Bronchial epithelial cell (primary cell): ENCODE results near the gene CANX. TPM values are rescaled to one million over a fixed set of nuclear protein-coding genes. Genes with fewer than 3 reads are reported as not detected.

Experiments
- DNase-seq: peaks from one replicate; pipeline ENCODE4 v3.0.0-alpha.2; 2010; ENCODE audit warnings: low read depth
- FAIRE-seq: peaks from 2 replicates; lab custom pipeline; 2011; peaks lifted over from hg19 to GRCh38; lab: Jason Lieb, UNC
- H3K27me3 ChIP-seq: 2 replicates; pipeline ENCODE4 v1.5.1; 2011; ENCODE audit warnings: low read length; ENCODE audit not compliant: control insufficient read depth, insufficient read depth
- H3K36me3 ChIP-seq: 2 replicates; pipeline ENCODE4 v1.5.1; 2011; ENCODE audit warnings: low read length; ENCODE audit not compliant: control insufficient read depth, insufficient read depth
- H3K4me3 ChIP-seq: 2 replicates; pipeline ENCODE4 v1.5.1; 2011; ENCODE audit warnings: mild to moderate bottlenecking, low read depth, low read length, control low read depth
- total RNA-seq: library from RNA; depleted of rRNA; stranded (reverse); fragments of >200 nt; gene quantifications from 2 replicates; pipeline ENCODE4 v1.2.1, GENCODE V29; 2014
- TF ChIP-seq, protein P1 (sequence below): IDR thresholded peaks from 2 replicates; pipeline ENCODE4 v1.5.1; 2011; ENCODE audit warnings: mild to moderate bottlenecking, moderate library complexity, low read length, control low read depth, inconsistent platforms; ENCODE audit not compliant: insufficient read depth, severe bottlenecking

CANX gene
- total RNA-seq, 1 donor from 2014 or later: 925 TPM

DNA sequence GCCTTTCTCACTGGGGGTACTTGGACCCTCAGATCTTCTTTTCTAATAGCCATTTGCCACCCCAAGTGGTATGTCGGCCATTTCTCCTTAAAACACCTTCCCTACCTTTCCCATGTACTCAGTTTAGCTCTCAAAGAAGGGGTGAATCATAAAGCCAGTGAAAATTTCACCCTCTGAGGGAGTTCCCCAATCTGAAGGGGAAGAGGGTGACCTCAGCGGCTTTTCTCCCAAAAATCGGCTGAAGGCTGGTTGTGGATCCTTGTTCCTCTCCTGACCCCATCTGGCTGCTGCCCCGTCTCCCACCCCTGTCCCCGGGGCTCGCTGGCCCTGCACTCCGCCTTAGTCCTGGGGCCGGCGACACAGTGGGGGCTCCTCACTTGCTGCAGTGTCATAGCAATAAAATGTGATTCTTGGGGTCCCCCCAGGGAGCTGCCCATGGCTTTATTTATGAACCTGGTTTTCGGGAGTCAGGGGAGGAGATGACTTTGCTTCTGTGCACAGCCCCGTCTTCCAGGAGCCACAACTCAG lies 77.7 kb downstream of the CANX start:
- DNase-seq (no peak), FAIRE-seq (no peak)
- H3K27me3 ChIP-seq: no peaks in the 10 kb centered on the region
- H3K36me3 ChIP-seq: peaks cover 23% of the 10 kb centered on the region
- no peak overlapping the region for H3K4me3 ChIP-seq
- TF ChIP-seq, protein P1, sequence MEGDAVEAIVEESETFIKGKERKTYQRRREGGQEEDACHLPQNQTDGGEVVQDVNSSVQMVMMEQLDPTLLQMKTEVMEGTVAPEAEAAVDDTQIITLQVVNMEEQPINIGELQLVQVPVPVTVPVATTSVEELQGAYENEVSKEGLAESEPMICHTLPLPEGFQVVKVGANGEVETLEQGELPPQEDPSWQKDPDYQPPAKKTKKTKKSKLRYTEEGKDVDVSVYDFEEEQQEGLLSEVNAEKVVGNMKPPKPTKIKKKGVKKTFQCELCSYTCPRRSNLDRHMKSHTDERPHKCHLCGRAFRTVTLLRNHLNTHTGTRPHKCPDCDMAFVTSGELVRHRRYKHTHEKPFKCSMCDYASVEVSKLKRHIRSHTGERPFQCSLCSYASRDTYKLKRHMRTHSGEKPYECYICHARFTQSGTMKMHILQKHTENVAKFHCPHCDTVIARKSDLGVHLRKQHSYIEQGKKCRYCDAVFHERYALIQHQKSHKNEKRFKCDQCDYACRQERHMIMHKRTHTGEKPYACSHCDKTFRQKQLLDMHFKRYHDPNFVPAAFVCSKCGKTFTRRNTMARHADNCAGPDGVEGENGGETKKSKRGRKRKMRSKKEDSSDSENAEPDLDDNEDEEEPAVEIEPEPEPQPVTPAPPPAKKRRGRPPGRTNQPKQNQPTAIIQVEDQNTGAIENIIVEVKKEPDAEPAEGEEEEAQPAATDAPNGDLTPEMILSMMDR: no peak

DNA sequence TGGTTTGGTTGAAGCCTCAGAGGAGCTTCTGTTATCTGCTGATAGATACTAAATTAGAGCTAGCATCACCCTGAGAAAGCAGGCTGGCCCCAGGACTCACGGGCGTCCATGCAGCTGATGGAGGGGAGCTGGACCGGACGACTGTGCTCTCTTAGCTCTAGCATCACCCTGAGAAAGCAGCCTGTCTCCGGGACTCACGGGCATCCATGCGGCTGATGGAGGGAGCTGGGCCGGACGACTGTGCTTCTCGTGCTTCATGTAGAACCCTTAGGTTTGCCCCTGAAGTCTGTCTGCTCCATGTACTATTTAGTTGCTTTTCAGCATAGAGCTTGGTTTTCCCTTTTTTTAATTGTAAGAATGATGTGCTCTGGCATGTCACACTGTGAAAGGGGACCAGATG lies 78.7 kb downstream of the CANX start:
- TF ChIP-seq, protein P1: no peak
- FAIRE-seq (no peak), DNase-seq (no peak)
- no peak overlapping the region for H3K4me3 ChIP-seq
- H3K36me3 ChIP-seq: peaks cover 18% of the 10 kb centered on the region
- H3K27me3 ChIP-seq: no peaks in the 10 kb centered on the region

DNA sequence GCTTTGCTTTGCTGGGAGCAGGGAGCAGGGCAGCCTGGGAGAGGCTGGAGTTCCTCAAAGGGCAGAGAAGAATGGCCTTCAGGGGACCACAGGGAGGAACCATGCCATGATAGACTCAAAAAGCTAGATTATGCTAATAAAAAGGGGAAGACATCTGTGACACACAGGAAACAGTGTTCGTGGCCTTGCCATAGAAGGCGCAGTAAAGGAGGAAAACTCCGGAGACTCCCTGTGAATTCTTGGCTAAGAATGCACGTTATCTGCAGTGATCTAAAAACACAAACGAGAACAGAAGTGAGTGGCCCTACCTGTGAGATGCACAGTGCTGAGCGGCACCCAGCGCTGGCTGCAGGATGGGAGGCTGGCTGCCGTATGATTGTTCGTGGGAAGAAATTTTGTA lies 79.1 kb downstream of the CANX start:
- no peak overlapping the region for H3K4me3 ChIP-seq
- DNase-seq (no peak), FAIRE-seq (no peak)
- TF ChIP-seq, protein P1: no peak
- no peaks in the 10 kb centered on the region for H3K27me3 ChIP-seq
- peaks cover 15% of the 10 kb centered on the region for H3K36me3 ChIP-seq

DNA sequence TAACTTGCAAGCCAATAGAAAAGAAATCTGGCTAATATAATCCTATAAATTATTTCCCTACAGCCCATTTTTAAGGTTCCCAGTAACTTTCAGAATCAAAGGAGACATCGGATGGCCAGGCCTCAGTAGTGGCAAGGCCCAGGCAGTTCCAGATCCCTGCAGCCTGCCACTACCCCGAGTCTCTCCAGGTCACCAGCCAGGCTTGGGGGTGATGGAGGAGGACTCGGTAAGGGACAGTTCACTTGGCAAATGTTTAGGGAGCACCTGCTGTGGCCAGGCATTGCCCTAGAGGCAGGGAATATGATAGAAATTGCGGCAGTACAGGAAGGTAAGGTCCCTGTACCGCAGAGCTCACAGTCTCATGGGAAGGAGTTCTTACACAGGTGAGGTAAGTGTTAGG lies 79.8 kb downstream of the CANX start:
- TF ChIP-seq, protein P1: no peak
- peaks cover 13% of the 10 kb centered on the region for H3K36me3 ChIP-seq
- FAIRE-seq: no peak
- H3K4me3 ChIP-seq: no peak overlapping the region
- no peaks in the 10 kb centered on the region for H3K27me3 ChIP-seq
- DNase-seq: no peak

DNA sequence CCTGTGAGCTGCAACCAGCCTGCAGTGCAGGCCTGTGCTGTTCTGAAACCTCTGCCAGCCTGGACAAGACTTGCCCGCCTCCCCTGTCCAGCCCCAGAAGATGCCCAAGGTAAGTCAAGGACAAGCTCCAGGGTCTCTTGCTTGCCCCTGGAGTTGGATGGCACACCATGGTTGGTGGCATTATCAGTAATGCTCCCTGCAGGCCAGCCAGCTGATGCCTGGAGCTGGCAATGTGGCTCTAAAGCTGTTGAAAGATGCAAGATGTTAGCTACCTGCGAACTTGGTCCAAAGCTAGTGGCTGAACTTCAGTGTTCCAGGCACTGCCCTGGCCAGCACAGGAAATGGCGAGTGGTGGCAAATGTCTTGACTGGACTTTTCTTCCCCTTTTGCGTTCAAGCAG lies 81.1 kb downstream of the CANX start:
- no peak overlapping the region for H3K4me3 ChIP-seq

DNA sequence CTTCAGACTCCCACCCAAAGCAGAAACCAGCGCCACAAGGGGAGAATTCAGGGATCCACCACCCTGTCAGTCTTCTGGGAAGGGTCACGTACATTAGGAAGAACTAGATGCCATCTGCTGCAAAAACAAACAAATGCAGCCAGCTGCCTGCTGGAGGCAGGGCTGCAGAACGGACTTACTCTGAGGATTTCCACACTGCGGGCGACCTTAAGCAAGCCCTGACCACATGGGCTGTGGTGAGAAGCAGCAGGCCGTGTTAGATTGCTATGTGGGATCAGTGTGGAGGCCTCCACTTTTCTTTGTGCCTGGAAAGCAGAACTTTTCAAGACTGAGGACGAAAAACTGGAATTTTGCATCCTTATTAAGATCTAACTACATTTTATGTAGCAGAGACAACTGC lies 81.6 kb downstream of the CANX start:
- DNase-seq: no peak
- Histone ChIP-seq H3K36me3 (peaks cover 3% of the 10 kb centered on the region), H3K4me3 (no peak overlapping the region), H3K27me3 (no peaks in the 10 kb centered on the region)
- no peak for FAIRE-seq
- TF ChIP-seq, protein P1: no peak

More for the DNA sequence above, 81.1 kb downstream of the CANX start:
- no peak for DNase-seq
- TF ChIP-seq, protein P1: no peak
- no peak for FAIRE-seq
- Histone ChIP-seq H3K36me3 (peaks cover 5% of the 10 kb centered on the region), H3K27me3 (no peaks in the 10 kb centered on the region)
